A204.1 (cell line): ENCODE measurements around the gene LHX8.
"Not testable (repeated sequence)": the region's sequence is repeated elsewhere in the genome, so short reads cannot be mapped to it uniquely, and the experiment has no call there.

Experiments used
- FAIRE-seq: peaks from 2 replicates; lab custom pipeline; 2012; peaks lifted over from hg19 to GRCh38; lab: Jason Lieb, UNC

The LHX8 gene

DNA sequence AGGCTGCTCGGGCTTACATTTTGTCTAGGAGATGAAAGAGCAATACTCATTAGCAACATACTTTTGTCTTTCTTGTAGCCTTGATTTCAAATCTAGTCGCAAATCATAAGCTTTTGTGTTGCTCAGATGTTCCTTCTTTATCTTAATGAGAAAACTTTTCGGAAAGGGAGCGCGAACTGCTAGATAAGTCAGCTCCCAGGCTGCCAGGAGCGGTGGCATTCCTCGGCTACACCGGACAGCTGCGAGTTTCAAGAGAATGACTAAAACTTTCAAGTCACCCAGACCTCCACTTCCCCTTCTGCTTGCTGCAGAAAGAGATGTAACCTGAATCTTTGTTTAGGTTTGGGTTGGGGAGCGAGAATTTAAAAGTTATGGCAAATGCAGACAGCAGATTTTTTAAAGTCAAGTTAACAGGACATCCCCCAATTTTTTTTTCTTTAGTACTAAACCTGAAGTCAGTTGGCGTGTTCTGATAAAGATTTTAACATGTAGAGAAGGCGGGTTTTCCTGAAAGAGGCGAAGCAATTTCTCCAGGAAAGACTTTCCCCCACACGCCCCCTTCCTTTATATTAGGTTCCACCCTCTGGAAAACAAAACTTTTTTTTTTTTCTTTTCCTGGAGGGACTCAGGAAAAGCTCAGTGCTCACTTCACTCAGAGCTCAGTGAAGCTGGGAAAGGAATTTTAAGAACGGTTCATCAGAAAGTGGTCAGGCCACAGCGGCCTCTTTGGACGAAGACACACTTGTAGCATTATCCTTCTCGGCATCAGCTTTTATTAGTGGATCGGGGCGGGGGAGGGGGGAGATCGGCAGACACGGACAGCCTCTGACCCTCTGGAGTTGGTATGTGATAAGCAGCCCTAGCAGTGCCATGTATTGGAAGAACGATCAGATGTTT, at the start of gene LHX8:
LHX8 (plus strand) TSS at position 639 of the 897 bp plus-strand sequence. CDS start 2,227 bp downstream, outside the sequence.
- FAIRE-seq: no peak

GRCh38 chr1:75085931-75086330, 48.3 kb upstream of the LHX8 start:
- no peak for FAIRE-seq

GRCh38 chr1:75087278-75087677, 46.9 kb upstream of the LHX8 start:
- FAIRE-seq: no peak

DNA sequence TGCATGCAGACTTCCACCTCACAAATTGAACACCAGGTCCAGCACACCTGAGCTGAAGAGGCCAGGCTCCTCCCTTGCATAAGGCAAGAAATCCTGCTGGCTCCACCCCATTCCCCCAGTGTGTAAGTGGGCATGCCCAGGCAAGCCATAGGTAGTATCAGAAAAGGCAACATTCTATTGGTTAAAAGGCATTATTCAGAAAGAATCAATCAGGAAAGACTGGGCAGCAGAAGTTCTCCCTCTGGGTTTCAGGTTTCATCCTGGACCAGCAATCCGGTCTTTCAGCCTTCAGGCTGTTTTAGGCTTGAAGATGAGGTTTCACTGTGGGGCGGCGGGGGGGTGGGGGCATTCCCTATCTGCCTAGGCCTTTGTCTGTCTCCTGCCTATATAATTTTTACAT, 42.0 kb upstream of the LHX8 start:
- FAIRE-seq: no peak

DNA sequence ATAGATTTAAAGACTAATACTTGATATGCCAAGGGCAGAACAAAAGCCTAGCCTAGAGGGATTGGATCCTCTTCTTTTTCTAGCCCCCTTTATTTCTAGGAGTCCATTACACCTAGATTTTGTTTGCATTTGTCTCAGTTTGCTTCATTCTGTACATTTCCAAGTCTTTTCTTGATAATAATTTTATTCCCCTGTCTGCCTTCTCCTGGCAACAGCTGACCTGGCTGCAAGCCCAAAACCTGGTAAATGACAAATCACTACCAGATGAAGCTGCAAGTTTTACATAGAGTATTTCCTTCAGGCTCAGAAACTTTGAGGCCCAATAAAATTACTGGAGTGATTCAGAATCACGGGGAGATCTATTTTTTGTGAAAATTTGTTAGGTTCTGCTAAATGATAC, 36.5 kb upstream of the LHX8 start:
- FAIRE-seq: no peak

DNA sequence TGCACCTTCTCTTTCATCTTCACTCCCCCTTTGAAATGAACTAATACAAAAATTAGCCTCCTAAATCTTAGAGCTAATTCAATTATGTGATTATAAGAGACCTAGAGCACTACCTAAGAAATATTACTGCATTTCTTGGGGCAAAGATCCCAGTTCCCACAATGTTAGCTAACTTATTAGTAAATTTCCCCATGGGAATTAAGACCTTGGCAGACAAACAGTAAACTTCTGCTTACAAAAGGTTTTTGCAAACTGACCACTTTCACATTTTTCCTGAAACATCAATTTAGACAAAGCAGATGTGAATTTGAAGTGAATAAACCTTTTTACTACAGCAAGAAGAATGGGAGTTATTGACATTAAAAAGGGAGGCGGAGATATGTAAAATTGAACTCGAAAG, 34.6 kb upstream of the LHX8 start:
- no peak for FAIRE-seq

- no peak for FAIRE-seq
Observed at GRCh38 chr1:75100481-75101092, 33.6 kb upstream of the LHX8 start.

DNA sequence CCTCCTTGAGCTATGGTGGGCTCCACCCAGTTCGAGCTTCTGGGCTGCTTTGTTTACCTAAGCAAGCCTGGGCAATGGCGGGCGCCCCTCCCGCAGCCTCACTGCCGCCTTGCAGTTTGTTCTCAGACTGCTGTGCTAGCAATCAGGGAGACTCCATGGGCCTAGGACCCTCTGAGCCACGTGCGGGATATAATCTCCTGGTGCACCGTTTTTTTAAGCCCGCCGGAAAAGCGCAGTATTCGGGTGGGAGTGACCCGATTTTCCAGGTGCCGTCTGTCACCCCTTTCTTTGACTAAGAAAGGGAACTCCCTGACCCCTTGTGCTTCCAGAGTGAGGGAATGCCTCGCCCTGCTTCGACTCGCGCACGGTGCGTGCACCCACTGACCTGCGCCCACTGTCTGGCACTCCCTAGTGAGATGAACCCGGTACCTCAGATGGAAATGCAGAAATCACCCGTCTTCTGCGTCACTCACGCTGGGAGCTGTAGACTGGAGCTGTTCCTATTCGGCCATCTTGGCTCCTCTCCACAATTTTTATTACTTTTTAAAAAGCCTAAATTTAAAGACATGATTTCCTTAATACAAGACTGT, 21.7 kb upstream of the LHX8 start:
- FAIRE-seq: not testable (repeated sequence)

- no peak for FAIRE-seq
Observed at GRCh38 chr1:75115654-75116053, 18.5 kb upstream of the LHX8 start.

DNA sequence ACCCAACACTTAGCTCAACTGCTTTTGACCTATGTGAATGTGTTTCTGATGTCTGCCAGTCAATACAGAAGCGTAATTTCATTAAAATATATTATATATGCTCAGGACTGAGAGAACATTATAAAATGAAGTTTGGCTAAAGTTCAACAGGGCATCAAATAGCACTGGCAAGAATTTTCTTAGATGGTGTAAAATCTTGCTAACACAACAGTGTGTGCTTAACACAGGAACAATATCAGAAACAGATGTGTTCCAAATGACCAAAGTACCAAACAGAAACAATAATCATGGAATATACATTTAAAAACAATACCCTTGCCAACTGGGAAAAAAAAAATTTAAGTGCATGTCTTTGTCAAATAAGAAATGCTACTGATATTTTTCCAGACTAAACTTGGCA, 10.4 kb upstream of the LHX8 start:
- no peak for FAIRE-seq

DNA sequence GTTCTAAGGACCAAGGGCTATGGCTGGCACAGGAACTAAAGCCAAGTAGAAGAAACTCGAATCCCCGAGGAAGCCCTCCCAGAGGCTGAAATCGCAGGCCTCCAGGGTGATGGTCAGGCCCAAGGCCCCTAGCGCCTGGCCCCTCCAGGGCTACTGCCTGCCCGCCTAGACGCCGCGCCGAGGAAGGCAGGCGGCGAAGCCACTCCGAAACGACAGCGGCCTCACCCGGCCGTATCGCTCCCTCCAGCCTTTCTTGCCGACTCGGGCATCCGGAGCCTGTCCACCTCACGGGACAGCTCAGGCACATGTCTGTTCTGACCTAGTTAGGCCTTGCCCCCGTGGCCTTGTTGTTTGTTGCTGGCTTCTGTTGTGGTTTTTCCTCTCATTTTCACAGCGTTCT, 9.7 kb upstream of the LHX8 start:
- FAIRE-seq: no peak

DNA sequence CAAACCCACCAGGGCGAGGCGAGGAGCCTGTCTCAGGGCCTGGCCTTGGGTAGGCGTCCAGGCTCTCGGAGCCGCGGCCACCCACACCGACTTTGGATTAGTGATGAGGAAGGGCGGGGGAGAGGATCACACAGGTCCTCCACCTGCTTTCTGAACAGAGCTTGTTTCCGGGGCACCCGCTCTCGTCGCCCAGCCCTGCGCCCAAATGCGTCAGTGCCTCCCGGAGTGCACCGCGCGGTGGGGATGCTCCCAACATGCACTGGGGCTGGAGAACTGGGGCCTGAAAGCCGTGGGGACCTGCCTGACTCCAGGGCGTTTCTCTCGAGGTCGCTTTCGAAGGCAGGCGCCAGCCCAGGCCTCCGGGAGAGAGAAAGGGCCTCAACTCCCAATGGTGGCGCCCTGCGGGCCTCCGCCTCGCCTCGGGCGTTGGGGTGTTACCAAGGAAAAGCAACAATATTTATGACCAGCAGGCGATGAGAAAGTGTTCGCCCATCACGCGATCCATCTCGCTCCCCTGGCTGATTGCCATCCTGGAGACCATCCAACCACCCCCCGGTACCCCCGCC, 8.9 kb upstream of the LHX8 start:
- no peak for FAIRE-seq

DNA sequence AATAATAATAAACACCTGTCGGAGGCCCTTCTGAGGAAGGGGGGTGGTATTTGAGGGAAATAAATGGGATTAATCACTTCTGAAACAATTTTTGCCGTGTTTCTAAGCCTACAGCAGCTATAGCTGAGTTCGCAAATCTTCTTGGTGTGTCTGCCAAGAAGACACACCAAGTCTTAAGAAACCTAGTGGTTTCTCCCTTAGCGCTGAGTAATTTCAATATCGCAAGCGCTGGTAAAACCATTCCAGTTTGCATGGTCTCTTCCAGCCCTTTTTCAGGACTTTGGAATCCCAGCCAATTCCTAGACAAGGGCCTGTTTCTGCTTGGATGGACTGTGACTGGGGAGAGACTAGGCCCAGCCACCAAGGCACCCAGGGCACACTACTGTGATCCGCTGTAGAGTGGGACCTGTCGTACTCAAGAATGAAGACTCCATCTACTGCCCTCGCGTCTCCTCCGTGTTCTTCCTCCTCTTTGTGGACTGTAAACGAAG, 7.5 kb upstream of the LHX8 start:
- no peak for FAIRE-seq

DNA sequence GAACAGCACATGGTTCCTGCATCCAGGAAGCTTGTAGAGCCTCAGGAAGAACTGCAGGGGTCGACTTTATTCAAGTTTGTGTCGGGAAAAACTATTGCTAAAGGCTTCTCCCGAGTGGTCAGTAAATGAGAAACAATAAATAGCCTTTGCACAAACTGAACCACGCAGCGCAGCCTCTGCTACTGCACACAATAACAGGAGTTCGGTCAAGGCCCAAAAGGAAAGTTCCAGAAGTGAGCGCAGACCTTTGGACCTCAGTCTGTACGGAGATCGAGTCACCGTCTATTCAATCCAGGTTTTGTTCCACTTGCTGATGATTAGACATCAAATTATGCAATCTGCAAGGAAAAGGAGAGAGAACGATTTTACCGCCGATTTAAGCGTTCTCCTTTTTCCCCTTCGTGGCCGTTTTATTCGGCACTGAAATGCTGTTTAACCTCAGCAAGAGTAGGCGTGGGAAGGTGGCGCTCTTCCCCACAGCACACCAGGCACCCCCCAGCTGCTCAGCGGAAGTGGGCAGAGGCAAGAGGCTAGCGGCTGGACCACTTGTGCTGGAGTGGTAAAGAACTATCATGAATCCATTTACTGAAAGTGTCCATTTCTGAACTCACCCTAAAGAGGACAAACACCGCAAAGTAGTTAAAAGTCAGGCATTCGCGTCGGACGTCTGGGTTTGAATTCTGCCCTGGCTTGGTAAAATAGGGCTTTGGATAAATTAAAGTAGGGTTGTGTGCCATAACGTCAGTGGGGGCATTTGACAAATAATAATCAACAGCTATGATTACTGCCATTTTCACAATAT, 6.1 kb upstream of the LHX8 start:
- FAIRE-seq: no peak

DNA sequence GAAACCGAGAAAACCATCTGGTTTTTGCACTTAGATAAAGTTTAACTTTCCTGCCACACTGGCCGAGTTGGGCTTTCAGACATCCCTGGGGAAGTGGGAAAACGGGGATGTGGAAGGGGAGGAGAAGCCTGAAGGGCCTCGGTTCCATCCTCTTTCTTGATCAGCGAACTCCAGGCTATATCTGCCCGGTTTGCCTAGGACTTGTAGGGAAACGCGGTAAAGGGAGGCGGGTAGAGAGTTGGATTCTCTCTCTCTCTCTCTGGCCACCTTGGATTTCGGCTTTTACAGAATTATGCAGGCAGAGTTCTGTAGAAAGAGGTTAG, 4.6 kb upstream of the LHX8 start:
- no peak for FAIRE-seq

GRCh38 chr1:75129983-75130789, 4.0 kb upstream of the LHX8 start:
- FAIRE-seq: no peak

GRCh38 chr1:75130865-75131564, 3.2 kb upstream of the LHX8 start:
- FAIRE-seq: no peak

DNA sequence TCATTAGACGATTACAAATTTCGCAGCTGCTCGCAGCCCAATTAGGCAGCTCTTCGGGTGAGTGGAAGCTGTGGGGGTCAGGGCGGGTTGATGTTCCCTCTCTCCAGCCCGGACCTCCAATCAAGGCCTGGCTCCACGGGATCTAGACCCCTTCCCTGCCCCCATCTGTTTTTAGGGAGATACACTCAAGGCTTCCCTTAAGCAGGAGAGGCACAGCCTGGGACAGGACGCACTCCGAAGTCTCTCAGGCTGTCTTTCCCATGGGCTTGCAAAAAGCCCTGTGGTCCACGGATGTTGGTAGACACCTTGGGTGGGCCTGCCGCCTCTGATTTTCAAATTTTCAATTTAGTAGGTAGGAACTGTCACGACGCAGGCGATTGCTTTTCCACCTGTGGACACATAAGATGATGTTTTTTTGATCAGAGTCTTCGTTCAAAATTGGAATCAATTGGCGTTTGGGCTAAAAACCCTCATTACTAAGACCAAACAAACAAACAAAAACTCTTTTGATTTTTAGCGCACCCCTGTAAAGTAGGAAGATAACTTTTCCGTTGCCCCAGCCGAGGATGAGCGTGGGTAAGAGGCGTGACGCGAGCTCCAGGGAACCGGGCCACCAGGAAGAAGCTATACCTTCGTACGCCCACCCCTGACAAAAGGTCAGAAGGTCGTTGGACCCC, 2.5 kb upstream of the LHX8 start:
- FAIRE-seq: no peak

- FAIRE-seq: no peak
Observed at GRCh38 chr1:75132242-75132811, 1.9 kb upstream of the LHX8 start.
